Tibial artery (tissue), 4 donors: ENCODE data around the gene ZNF18.

Experiments
- DNase-seq, 2 donors: peaks; one replicate each; pipeline ENCODE4 v3.0.0-alpha.2; 2019
- H3K27ac ChIP-seq, 2 donors: fragments of 200-600 bp; sonication (generic) in 1 of 2; 1 replicate in 1 of 2; 2 replicates in 1 of 2; pipeline ENCODE4 v1.5.1; 2018 to 2019; ENCODE audit warnings: mild to moderate bottlenecking in 1 of 2
- H3K27me3 ChIP-seq, 2 donors: fragments of 200-600 bp; sonication (generic) in 1 of 2; one replicate each; pipeline versions ENCODE4 v1.5.1 to v1.6.0; 2016 to 2019
- H3K36me3 ChIP-seq, 3 donors: fragments of 200-600 bp; sonication (generic) in 2 of 3; one replicate each; pipeline ENCODE4 v1.5.1; 2016 to 2019; ENCODE audit warnings: mild to moderate bottlenecking in 2 of 3
- H3K4me1 ChIP-seq, 4 donors: fragments of 200-600 bp; sonication (generic) in 2 of 4; 1 replicate in 3 of 4; 2 replicates in 1 of 4; pipeline ENCODE4 v1.5.1; 2016 to 2019
- H3K4me3 ChIP-seq, 2 donors: fragments of 200-600 bp; sonication (generic) in 1 of 2; 1 replicate in 1 of 2; 2 replicates in 1 of 2; pipeline ENCODE4 v1.5.1; 2018 to 2019; ENCODE audit warnings: mild to moderate bottlenecking in 2 of 2
- H3K9me3 ChIP-seq, 3 donors: fragments of 200-600 bp; sonication (generic) in 1 of 3; one replicate each; pipeline ENCODE4 v1.5.1; 2016 to 2019
- CTCF ChIP-seq, 2 experiments: fragments of 200-600 bp in 1 of 2; fragments of 450-650 bp in 1 of 2; IDR thresholded peaks; one replicate each; pipeline ENCODE4 v1.5.1; 2017 to 2019; ENCODE audit warnings: antibody characterized with exemption in 2 of 2, mild to moderate bottlenecking in 1 of 2, moderate library complexity in 1 of 2
- intact Hi-C: fragments of 100-400 bp; cut with DNase I; formaldehyde crosslinking; loops from one replicate; pipeline ENCODE4 v1.15.0; 2023; ENCODE audit warnings: low total_unique reads

The ZNF18 gene

GRCh38 chr17:11997147-11997971, at the start of gene ZNF18:
Gene ZNF18, minus strand, starts transcription at chr17:11997475. Its CDS starts 4,646 bp downstream, at chr17:11992829.
- intact Hi-C loops, result loop anchor here (1.0 to 5.0 kb wide), 2 partner anchors 24 to 670 kb away; partner anchors contain the start of gene MYOCD
- Histone ChIP-seq H3K4me3 (peak within 1 kb of the TSS; percentile 68 to 79), H3K36me3 (peaks cover 0 to 4% (median 4%) of the 10 kb centered on the region in 3 donors), H3K4me1 (peaks cover 0 to 9% (median 4%) of the 10 kb centered on the region in 4 donors), H3K27me3 (no peaks in the 10 kb centered on the region), H3K9me3 (no peaks in the 10 kb centered on the region), H3K27ac (peak within 1 kb of the TSS; percentile 77 to 88)
- DNase-seq, result peak; percentile 94 to 98
- peak in 1 of 2 experiments; percentile 21 for TF ChIP-seq CTCF (IDR thresholded peaks at IDR 0.05)

GRCh38 chr17:12046786-12047185, 49.5 kb upstream of the ZNF18 start:
- intact Hi-C loops, result no loop called here
- no peaks in the 10 kb centered on the region for H3K9me3 ChIP-seq
- H3K4me1 ChIP-seq, result peaks cover 0 to 65% (median 8%) of the 10 kb centered on the region in 4 donors
- DNase-seq, result no peak
- H3K27ac ChIP-seq, result no peak overlapping the region
- no peaks in the 10 kb centered on the region for H3K27me3 ChIP-seq
- TF ChIP-seq CTCF (IDR thresholded peaks at IDR 0.05), result no peak
- H3K36me3 ChIP-seq, result no peaks in the 10 kb centered on the region
- no peak overlapping the region for H3K4me3 ChIP-seq

- H3K9me3 ChIP-seq, result no peaks in the 10 kb centered on the region
- no peaks in the 10 kb centered on the region for H3K36me3 ChIP-seq
- peaks cover 0 to 55% (median 9%) of the 10 kb centered on the region in 4 donors for H3K4me1 ChIP-seq
- intact Hi-C loops, result no loop called here
- no peak overlapping the region for H3K27ac ChIP-seq
- no peak for DNase-seq
- no peak for TF ChIP-seq CTCF (IDR thresholded peaks at IDR 0.05)
- H3K4me3 ChIP-seq, result no peak overlapping the region
- H3K27me3 ChIP-seq, result no peaks in the 10 kb centered on the region
These were observed 46.4 kb upstream of the ZNF18 start for GRCh38 chr17:12043702-12044101.

GRCh38 chr17:12041312-12041711, 44.0 kb upstream of the ZNF18 start:
- no peak for DNase-seq
- H3K4me3 ChIP-seq, result no peak overlapping the region
- no peaks in the 10 kb centered on the region for H3K36me3 ChIP-seq
- no peak overlapping the region for H3K27ac ChIP-seq
- intact Hi-C loops, result no loop called here
- H3K27me3 ChIP-seq, result no peaks in the 10 kb centered on the region
- peaks cover 0 to 38% (median 5%) of the 10 kb centered on the region in 4 donors for H3K4me1 ChIP-seq
- TF ChIP-seq CTCF (IDR thresholded peaks at IDR 0.05), result no peak
- no peaks in the 10 kb centered on the region for H3K9me3 ChIP-seq

GRCh38 chr17:12040478-12040877, 43.2 kb upstream of the ZNF18 start:
- H3K4me1 ChIP-seq, result peaks cover 0 to 30% (median 3%) of the 10 kb centered on the region in 4 donors
- intact Hi-C loops, result no loop called here
- H3K27me3 ChIP-seq, result no peaks in the 10 kb centered on the region
- no peak for TF ChIP-seq CTCF (IDR thresholded peaks at IDR 0.05)
- no peaks in the 10 kb centered on the region for H3K9me3 ChIP-seq
- no peak overlapping the region for H3K27ac ChIP-seq
- no peak for DNase-seq
- no peaks in the 10 kb centered on the region for H3K36me3 ChIP-seq
- no peak overlapping the region for H3K4me3 ChIP-seq
